Activated B cell treated with CpG ODN at 0.5 μM for 24 hours (primary cell): ENCODE data around the gene SFMBT1. TPM values are rescaled to one million over a fixed set of nuclear protein-coding genes. Genes with fewer than 3 reads are reported as not detected.

ENCODE experiments used
- ATAC-seq: fragments of 200-7000 bp; cut with Tn5 transposase; one replicate; pipeline ENCODE4 v1.10.0; 2021; ENCODE audit warnings: low read depth, mild to moderate bottlenecking, moderate library complexity
- CTCF ChIA-PET: fragments of 350-600 bp; sonication (Branson Sonifier 250); formaldehyde crosslinking; loops from one replicate; lab custom pipeline; 2021; ENCODE audit warnings: antibody characterized with exemption; lab: Charles Lee
- POLR2A ChIA-PET: fragments of 350-600 bp; sonication (Branson Sonifier 250); formaldehyde crosslinking; loops from one replicate; lab custom pipeline; 2021; ENCODE audit warnings: antibody characterized with exemption; lab: Charles Lee
- DNase-seq: peaks from one replicate; pipeline ENCODE4 v3.0.0; 2022
- H3K27ac Mint-ChIP-seq: one replicate; pipeline ENCODE4 v1.8.0; 2020; ENCODE audit warnings: mixed read lengths
- H3K27me3 Mint-ChIP-seq: one replicate; pipeline ENCODE4 v1.8.0; 2021; ENCODE audit warnings: mixed read lengths
- H3K36me3 Mint-ChIP-seq: one replicate; pipeline ENCODE4 v1.8.0; 2021; ENCODE audit warnings: low read depth, mixed read lengths
- H3K4me1 Mint-ChIP-seq: one replicate; pipeline ENCODE4 v1.8.0; 2021; ENCODE audit warnings: mixed read lengths
- H3K4me3 Mint-ChIP-seq: one replicate; pipeline ENCODE4 v1.8.0; 2020; ENCODE audit warnings: mild to moderate bottlenecking, mixed read lengths
- H3K9me3 Mint-ChIP-seq: one replicate; pipeline ENCODE4 v1.8.0; 2020; ENCODE audit warnings: mixed read lengths
- CTCF ChIP-seq: fragments of 200-600 bp; IDR thresholded peaks from one replicate; pipeline ENCODE4 v1.8.0; 2022; ENCODE audit warnings: antibody characterized with exemption, mild to moderate bottlenecking
- intact Hi-C: fragments of 100-400 bp; cut with micrococcal nuclease; formaldehyde crosslinking; loops from one replicate; pipeline ENCODE4 v1.15.1; 2024
- total RNA-seq: library from RNA; stranded (reverse); gene quantifications from 2 replicates; pipeline ENCODE4 v1.2.3, GENCODE V29; 2022

Gene SFMBT1
- total RNA-seq, 1 donor from 2014 or later = 31.6 TPM

GRCh38 chr3:53030619-53031449 lies 15.0 kb downstream of the SFMBT1 start:
- no peak for TF ChIP-seq CTCF
- Mint-ChIP-seq H3K27ac (peak overlapping the region; percentile 83), H3K4me3 (peak overlapping the region; percentile 12), H3K36me3 (no peaks in the 10 kb centered on the region), H3K27me3 (no peaks in the 10 kb centered on the region), H3K9me3 (no peaks in the 10 kb centered on the region), H3K4me1 (peaks cover 42% of the 10 kb centered on the region)
- intact Hi-C loops = loop anchor here (2.0 to 5.0 kb wide), 3 partner anchors 14 to 79 kb away; no protein-coding TSS in a partner anchor
- ATAC-seq = peak; percentile 82
- ChIA-PET POLR2A (interaction anchor here (1.4 to 2.2 kb wide), 3 partner anchors 12 to 16 kb away, joined by 3 to 10 read pairs (median 9); partner anchors contain the start of gene SFMBT1), CTCF (no interaction called here)
- DNase-seq = no peak

GRCh38 chr3:53028641-53029040 lies 17.2 kb downstream of the SFMBT1 start:
- ChIA-PET POLR2A (no interaction called here), CTCF (no interaction called here)
- ATAC-seq = no peak
- TF ChIP-seq CTCF = no peak
- no peaks in the 10 kb centered on the region for H3K27me3 Mint-ChIP-seq
- H3K36me3 Mint-ChIP-seq = peaks cover 3% of the 10 kb centered on the region
- H3K4me1 Mint-ChIP-seq = peaks cover 44% of the 10 kb centered on the region
- no peak overlapping the region for H3K4me3 Mint-ChIP-seq
- intact Hi-C loops = no loop called here
- no peaks in the 10 kb centered on the region for H3K9me3 Mint-ChIP-seq
- H3K27ac Mint-ChIP-seq = no peak overlapping the region
- no peak for DNase-seq

GRCh38 chr3:53027254-53027844 lies 18.5 kb downstream of the SFMBT1 start:
- POLR2A ChIA-PET = interaction anchor here (1.8 kb wide), 1 partner anchor 17 kb away, joined by 4 read pairs; no protein-coding TSS in a partner anchor
- CTCF ChIA-PET = interaction anchor here (1.2 to 1.5 kb wide), 2 partner anchors 14 to 63 kb away, joined by 3 read pairs; no protein-coding TSS in a partner anchor
- no peak for DNase-seq

GRCh38 chr3:53026382-53027162 lies 19.3 kb downstream of the SFMBT1 start:
- H3K4me3 Mint-ChIP-seq = no peak overlapping the region
- ATAC-seq = no peak
- H3K27ac Mint-ChIP-seq = no peak overlapping the region
- CTCF ChIA-PET = interaction anchor here (1.2 to 1.5 kb wide), 2 partner anchors 14 to 62 kb away, joined by 3 read pairs; no protein-coding TSS in a partner anchor
- no peak for DNase-seq
- peaks cover 3% of the 10 kb centered on the region for H3K36me3 Mint-ChIP-seq
- intact Hi-C loops = no loop called here
- peaks cover 53% of the 10 kb centered on the region for H3K4me1 Mint-ChIP-seq
- POLR2A ChIA-PET = interaction anchor here (1.1 to 1.8 kb wide), 2 partner anchors 18 to 19 kb away, joined by 3 to 4 read pairs; partner anchors contain the start of gene SFMBT1
- no peak for TF ChIP-seq CTCF
- no peaks in the 10 kb centered on the region for H3K9me3 Mint-ChIP-seq
- H3K27me3 Mint-ChIP-seq = no peaks in the 10 kb centered on the region

More at GRCh38 chr3:53027254-53027844, 18.5 kb downstream of the SFMBT1 start:
- no peak for ATAC-seq
- no peak for TF ChIP-seq CTCF
- peaks cover 52% of the 10 kb centered on the region for H3K4me1 Mint-ChIP-seq
- H3K4me3 Mint-ChIP-seq = no peak overlapping the region
- H3K9me3 Mint-ChIP-seq = no peaks in the 10 kb centered on the region
- H3K27ac Mint-ChIP-seq = peak overlapping the region; percentile 47
- H3K36me3 Mint-ChIP-seq = peaks cover 3% of the 10 kb centered on the region
- intact Hi-C loops = no loop called here
- no peaks in the 10 kb centered on the region for H3K27me3 Mint-ChIP-seq
